Uterus (tissue), 4 donors: ENCODE results near the gene GTF2B. TPM values are rescaled to one million over a fixed set of nuclear protein-coding genes. Genes with fewer than 3 reads are reported as not detected.
"Not testable (repeated sequence)": the region's sequence is repeated elsewhere in the genome, so short reads cannot be mapped to it uniquely, and the experiment has no call there.

Source experiments
- DNase-seq, 2 donors: peaks; one replicate each; pipeline ENCODE4 v3.0.0-alpha.2; 2019 to 2020
- H3K27ac ChIP-seq, 2 donors: fragments of 200-600 bp; sonication (generic); 1 replicate in 1 of 2; 2 replicates in 1 of 2; pipeline ENCODE4 v1.5.1; 2016 to 2018
- H3K27me3 ChIP-seq, 2 donors: fragments of 200-600 bp; sonication (generic); one replicate each; pipeline ENCODE4 v1.5.1; 2018 to 2019; ENCODE audit warnings: control low read depth in 1 of 2
- H3K36me3 ChIP-seq, 2 donors: fragments of 200-600 bp; sonication (generic); one replicate each; pipeline ENCODE4 v1.5.1; 2019; ENCODE audit warnings: control low read depth in 1 of 2
- H3K4me1 ChIP-seq, 2 donors: fragments of 200-600 bp; sonication (generic); one replicate each; pipeline ENCODE4 v1.5.1; 2018 to 2019; ENCODE audit warnings: control low read depth in 1 of 2
- H3K4me3 ChIP-seq, 2 donors: fragments of 200-600 bp; sonication (generic); 1 replicate in 1 of 2; 2 replicates in 1 of 2; pipeline ENCODE4 v1.5.1; 2018 to 2019; ENCODE audit warnings: mild to moderate bottlenecking in 1 of 2
- H3K9me3 ChIP-seq, 2 donors: fragments of 200-600 bp; sonication (generic); one replicate each; pipeline ENCODE4 v1.5.1; 2019; ENCODE audit warnings: control low read depth in 1 of 2
- CTCF ChIP-seq, 4 experiments: fragments of 200-600 bp in 2 of 4; fragments of 450-650 bp in 2 of 4; sonication (generic) in 2 of 4; IDR thresholded peaks; one replicate each; pipeline ENCODE4 v1.5.1; 2016 to 2019; ENCODE audit warnings: antibody characterized with exemption in 4 of 4, mild to moderate bottlenecking in 2 of 4, moderate library complexity in 1 of 4
- POLR2A ChIP-seq, 2 donors: fragments of 450-650 bp; IDR thresholded peaks; one replicate each; pipeline ENCODE4 v1.6.1; 2016; ENCODE audit warnings: antibody characterized with exemption in 2 of 2, mild to moderate bottlenecking in 1 of 2, moderate library complexity in 1 of 2
- intact Hi-C: fragments of 100-400 bp; cut with DNase I; formaldehyde crosslinking; loops from one replicate; pipeline ENCODE4 v1.15.1; 2023; ENCODE audit warnings: low total_unique reads
- total RNA-seq, 4 donors: library from RNA; depleted of rRNA in 3 of 4; stranded (reverse); fragments of >200 nt in 3 of 4; gene quantifications; one replicate each; pipeline versions ENCODE4 v1.1.0 to v1.2.4, GENCODE V29; 2014 to 2023
- donor health status: DM: yes; HTN: yes; CAD: no.

GTF2B gene
- total RNA-seq, 4 donors from 2014 or later, result 21.5 to 63.2 (median 42.0) TPM

DNA sequence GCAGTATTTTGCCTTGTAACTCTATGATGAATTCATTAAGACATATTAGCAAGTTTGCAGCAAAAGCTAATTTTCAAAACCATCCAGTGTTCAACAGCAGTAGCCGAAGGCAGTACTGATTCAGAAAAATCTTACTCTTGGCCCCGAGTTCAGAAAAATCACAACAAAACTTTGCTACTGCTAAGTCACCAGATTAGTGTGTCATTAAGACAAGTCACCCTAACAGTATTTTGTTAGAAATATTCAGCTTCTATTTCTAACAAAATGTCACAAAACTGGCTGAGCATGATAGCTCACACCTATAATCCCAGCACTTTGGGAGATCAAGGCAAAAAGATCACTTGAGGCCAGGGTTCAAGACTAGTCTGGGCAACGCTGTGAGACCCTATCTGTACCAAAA is 8.2 kb downstream of the GTF2B start:
- H3K27me3 ChIP-seq, result no peaks in the 10 kb centered on the region
- H3K4me1 ChIP-seq, result peaks cover 0 to 5% of the 10 kb centered on the region in 2 donors
- intact Hi-C loops, result no loop called here
- H3K9me3 ChIP-seq, result no peaks in the 10 kb centered on the region
- no peak for DNase-seq
- no peak for TF ChIP-seq CTCF (IDR thresholded peaks at IDR 0.05)
- TF ChIP-seq POLR2A (IDR thresholded peaks at IDR 0.05), result no peak
- no peaks in the 10 kb centered on the region for H3K36me3 ChIP-seq
- no peak overlapping the region for H3K27ac ChIP-seq
- no peak overlapping the region for H3K4me3 ChIP-seq

DNA sequence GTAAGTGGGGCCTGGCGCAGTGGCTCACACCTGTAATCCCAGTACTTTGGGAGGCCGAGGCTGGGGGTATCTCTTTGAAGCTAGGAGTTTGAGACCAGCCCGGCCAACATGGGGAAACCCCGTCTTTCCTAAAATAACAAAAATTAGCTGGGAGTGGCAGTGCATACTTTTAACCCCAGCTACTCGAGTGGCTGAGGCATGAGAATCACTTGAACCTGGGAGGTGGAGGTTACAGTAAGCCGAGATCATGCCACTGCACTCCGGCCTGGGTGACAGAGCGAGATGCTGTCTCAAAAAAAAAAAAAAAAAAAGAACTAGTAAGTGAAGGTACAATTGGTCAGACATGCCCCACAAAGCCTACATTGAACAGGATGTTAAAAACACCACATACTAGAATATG is 10.7 kb downstream of the GTF2B start:
- H3K27ac ChIP-seq, H3K4me1 ChIP-seq, DNase-seq, H3K9me3 ChIP-seq, H3K36me3 ChIP-seq, intact Hi-C loops, H3K4me3 ChIP-seq, H3K27me3 ChIP-seq: not testable (repeated sequence)

- Histone ChIP-seq H3K27ac (no peak overlapping the region), H3K27me3 (no peaks in the 10 kb centered on the region), H3K4me3 (no peak overlapping the region), H3K36me3 (no peaks in the 10 kb centered on the region), H3K9me3 (no peaks in the 10 kb centered on the region), H3K4me1 (peaks cover 3 to 6% of the 10 kb centered on the region in 2 donors)
- no peak for DNase-seq
- intact Hi-C loops, result loop anchor here (5.0 kb wide), 1 partner anchor 221 kb away; no protein-coding TSS in a partner anchor
- TF ChIP-seq CTCF (IDR thresholded peaks at IDR 0.05), result no peak
- TF ChIP-seq POLR2A (IDR thresholded peaks at IDR 0.05), result no peak
Observed at GRCh38 chr1:88878731-88879130, 12.6 kb downstream of the GTF2B start.

- no peaks in the 10 kb centered on the region for H3K9me3 ChIP-seq
- intact Hi-C loops, result loop anchor here (5.0 kb wide), 1 partner anchor 221 kb away; no protein-coding TSS in a partner anchor
- TF ChIP-seq POLR2A (IDR thresholded peaks at IDR 0.05) (no peak), CTCF (IDR thresholded peaks at IDR 0.05) (no peak)
- no peaks in the 10 kb centered on the region for H3K36me3 ChIP-seq
- H3K4me1 ChIP-seq, result peaks cover 3 to 6% of the 10 kb centered on the region in 2 donors
- H3K27me3 ChIP-seq, result no peaks in the 10 kb centered on the region
- no peak overlapping the region for H3K4me3 ChIP-seq
- H3K27ac ChIP-seq, result no peak overlapping the region
- DNase-seq, result no peak
Observed at GRCh38 chr1:88877911-88878310, 13.5 kb downstream of the GTF2B start.

DNA sequence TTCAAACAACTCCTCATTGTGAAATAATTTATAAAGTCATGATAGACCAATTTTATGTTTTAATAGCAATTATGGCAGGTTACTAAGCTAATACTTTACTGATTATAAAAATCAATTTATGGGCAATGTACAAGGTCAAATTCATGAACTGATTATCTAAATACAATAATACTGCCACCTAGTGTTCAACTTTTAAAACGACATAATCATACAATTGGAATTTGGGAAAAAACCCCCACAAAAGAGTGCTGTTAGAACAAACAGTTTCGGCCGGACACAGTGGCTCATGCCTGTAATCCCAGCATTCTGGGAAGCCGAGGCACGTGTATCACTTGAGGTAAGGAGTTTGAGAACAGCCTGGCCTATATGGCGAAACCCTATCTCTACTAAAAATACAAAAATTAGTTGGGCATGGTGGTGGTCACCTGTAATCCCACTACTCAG is 14.0 kb downstream of the GTF2B start:
- Histone ChIP-seq H3K27me3 (no peaks in the 10 kb centered on the region), H3K36me3 (no peaks in the 10 kb centered on the region), H3K4me3 (no peak overlapping the region), H3K9me3 (no peaks in the 10 kb centered on the region), H3K27ac (no peak overlapping the region), H3K4me1 (peaks cover 3 to 6% of the 10 kb centered on the region in 2 donors)
- intact Hi-C loops, result loop anchor here (5.0 kb wide), 1 partner anchor 220 kb away; no protein-coding TSS in a partner anchor
- no peak for DNase-seq
- TF ChIP-seq CTCF (IDR thresholded peaks at IDR 0.05) (peak; percentile 42 to 63 (median 51)), POLR2A (IDR thresholded peaks at IDR 0.05) (no peak)
